ENCODE data around the gene HPS4.
A peak's percentile ranks its signal among the peaks of the same experiment; 100 is the strongest.

Gene HPS4

GRCh38 chr22:26463101-26463661, 20.4 kb downstream of the HPS4 start:
- peak; percentile 87 for DNase-seq

- no peak for DNase-seq
Measured at GRCh38 chr22:26462641-26463040, 20.9 kb downstream of the HPS4 start.

- DNase-seq, result no peak
Measured at GRCh38 chr22:26462051-26462450, 21.5 kb downstream of the HPS4 start.

DNA sequence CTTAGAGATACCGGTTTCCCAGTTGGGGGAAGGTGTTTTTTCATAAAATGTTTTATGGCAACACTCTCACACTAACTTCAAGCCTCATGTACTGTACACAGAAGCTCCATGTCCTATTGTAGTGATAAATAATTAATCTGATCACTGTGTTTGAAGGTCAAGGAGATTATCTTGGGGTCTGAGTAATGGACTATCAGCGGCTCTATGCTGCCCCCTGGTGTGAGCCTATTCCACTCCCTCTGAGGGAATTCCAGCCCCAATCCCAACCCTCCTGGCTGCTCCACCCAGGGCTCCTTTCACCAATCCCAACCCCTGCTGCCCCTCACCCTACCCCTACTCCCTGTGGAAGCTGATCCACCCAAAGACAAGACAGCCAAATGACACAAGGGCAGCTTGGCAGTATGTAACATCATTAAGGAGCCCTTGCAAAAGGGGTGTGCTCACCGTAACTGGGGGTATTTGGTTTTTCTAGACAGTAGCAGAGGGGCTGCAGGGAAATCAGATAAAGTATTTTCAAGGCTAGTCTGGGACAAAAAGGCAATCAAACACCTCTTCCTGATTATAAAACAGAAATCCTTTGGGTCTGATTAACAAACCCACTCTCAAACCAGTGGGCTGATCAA, 22.3 kb downstream of the HPS4 start:
- peak; percentile 80 for DNase-seq

- DNase-seq, result no peak
Measured at GRCh38 chr22:26460202-26460601, 23.4 kb downstream of the HPS4 start.

- no peak for DNase-seq
Measured at GRCh38 chr22:26457661-26458272, 25.8 kb downstream of the HPS4 start.

DNA sequence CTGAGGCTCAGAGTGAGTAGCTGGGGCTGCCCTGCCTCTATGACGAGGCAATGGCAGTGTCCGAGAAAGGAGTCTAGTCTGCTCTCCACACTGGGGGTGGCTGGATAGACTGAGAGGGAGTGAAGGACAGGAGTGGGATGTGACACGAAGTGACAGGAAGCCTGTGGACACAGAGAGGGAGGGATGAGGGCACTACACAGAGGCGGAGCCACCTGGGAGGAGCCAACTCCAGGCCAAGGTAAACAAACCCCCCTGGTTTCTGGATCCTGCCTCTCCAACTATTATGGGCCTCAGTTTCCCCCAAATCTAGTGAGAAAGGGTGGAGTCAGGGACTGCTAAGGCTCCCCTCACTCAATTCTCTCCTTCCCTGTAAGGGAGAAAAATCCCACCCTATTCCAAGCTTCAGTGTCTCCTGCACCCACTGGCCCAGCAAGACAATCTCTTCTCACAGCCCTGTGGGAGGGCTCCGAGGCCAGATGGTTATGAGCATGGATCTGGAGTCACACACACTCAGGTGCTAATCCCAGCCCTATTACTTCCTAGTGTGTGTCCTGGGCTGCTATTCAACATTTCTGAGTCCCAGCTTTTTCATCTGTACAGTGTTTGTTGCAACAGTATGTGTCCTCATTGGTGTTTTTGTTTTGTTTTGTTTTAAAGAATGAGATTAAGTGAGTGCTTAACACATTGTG, 29.6 kb downstream of the HPS4 start:
- no peak for DNase-seq

- DNase-seq, result no peak
Measured at GRCh38 chr22:26453216-26453615, 30.4 kb downstream of the HPS4 start.

- DNase-seq, result no peak
Measured at GRCh38 chr22:26452236-26453016, 31.2 kb downstream of the HPS4 start.

DNA sequence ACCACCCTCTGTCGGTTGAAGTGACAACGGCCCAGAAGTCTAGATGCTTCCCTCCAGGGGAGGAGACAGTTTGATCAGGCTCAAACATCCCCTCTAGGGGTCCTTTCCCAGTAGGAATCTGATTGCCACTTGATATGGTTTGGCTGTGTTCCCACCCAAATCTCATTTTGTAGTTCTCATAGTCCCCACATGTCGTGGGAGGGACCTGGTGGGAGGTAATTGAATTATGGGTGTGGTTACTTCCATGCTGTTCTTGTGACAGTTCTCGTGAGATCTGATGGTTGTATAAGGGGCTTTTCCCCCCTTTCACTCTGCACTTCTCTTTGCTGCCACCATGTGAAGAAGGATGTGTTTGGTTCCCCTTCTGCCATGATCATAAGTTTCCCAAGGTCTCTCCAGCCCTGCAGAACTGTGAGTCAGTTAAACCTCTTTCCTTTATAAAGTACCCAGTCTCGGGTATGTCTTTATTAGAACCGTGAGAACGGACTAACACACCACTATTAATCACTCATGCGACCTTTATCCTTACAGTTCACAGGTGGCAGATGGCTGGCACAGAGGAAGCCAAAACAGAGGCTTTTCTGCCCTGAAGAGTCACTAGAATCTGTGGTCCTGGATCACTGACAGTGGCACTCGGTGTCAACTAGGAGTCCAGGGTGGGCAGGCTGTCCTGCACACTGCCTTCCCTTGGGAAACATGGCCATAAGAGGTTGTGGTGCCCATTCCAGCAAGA, 33.0 kb downstream of the HPS4 start:
- no peak for DNase-seq

DNA sequence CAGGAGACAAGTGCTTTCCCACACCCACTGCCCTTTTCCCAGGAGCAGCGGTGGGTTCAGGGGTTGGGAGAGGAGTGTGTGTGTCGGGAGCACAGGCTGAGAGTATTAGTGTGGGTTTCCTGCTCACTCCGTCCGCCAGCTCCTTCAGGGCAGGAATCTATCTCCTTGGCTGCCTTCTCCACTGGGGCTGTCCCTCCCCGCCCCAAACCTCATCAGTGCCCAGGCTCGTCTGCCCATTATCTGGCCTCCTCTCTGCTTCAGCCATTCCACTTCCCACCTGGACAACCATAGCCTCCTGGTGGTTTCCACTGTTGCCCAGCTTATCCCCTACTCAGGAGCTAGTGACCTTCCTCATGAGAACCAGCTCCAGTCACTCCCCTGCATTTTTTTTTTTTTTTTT, 34.6 kb downstream of the HPS4 start:
- DNase-seq, result no peak

- DNase-seq, result no peak
Measured at GRCh38 chr22:26448334-26448733, 35.2 kb downstream of the HPS4 start.

DNA sequence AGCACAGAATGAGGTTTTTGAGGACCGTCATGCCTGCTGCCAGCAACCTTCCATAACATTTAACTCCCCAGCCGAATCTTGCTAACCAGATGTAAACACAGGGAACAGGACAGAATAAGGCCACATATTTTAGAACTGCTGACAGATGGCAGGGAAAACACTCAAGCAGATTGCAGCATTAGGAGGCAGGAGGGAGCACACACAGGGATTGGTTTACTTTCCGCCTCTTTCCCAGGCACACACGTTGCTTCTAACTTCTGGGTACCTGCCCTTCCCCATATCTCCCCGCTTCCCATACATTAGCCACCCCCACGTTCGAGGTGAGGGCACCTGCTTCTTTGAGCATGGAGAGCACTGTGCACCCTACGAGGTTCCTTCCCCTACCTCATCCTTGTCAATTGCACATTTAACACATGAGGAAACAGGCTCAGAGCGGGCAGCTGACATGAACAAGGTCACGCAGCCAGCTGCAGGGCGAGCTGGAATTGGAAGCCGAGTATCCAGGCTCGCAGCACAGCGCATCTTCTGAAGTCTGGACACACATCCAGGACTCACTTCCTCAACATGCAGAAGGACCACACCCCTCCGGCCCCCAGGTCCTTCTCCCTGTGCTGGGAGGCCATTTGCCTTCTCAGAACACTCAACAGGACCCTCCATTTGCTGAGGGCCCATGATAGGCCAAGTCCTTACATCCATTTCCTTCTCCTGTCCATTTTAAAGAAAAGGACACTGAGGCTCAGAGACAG, 35.8 kb downstream of the HPS4 start:
- DNase-seq, result no peak

GRCh38 chr22:26446808-26447515, 36.6 kb downstream of the HPS4 start:
- DNase-seq, result no peak

- no peak for DNase-seq
Measured at GRCh38 chr22:26445577-26446275, 37.9 kb downstream of the HPS4 start.

DNA sequence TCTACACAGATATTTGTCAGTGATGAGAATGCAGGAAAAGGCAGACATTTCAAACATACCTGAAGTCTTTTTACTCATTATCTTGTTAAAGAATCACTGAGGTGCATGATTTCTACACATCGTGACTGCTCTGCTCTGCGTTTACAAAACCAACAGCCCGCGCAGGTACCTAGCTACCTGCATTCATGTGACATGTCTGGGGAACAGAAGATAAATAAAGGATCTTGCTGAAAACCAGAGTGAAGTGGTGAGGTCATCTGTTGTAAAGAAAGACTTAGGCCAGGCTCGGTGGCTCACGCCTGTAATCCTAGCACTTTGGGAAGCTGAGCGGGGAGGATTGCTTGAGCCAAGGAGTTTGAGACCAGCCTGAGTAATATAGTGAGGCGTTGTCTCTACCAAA, 38.8 kb downstream of the HPS4 start:
- no peak for DNase-seq

DNA sequence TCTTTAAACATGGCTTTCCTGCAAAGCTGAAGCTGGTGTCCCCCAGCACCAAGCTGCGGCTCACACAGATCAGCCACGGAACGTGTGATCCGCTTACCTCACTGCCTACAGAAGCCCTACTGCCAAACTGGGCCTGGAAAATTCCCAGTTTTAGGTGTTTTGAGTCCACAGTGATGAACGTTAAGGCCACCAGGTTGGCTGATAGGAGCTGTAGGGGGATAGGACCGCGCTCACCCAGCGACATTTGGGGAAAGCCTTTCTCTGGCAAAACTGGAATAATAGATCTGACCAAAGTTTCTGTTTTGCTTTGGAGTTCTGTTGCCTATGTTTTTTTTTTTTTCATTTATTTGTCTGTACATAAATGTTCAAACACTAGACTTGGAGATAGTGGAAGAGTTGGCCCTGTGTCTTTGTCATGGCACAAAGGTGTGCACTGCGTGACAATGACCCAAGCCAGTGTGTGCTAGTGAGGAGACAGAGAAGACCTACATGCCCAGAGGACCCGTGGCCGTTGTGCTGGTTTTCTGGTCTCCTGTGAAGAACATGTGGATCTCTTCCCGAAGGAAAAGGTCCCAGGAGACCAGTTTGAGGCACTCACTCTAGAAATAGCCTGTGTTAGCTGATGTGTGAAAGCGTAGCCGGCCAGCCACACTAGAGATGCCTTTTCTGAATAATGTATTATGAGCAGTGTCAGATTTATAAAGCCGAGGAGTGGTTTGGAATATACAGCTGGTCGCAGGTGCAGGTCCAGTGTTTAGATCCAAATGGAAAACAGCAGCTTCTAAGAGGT, 39.5 kb downstream of the HPS4 start:
- peak; percentile 54 for DNase-seq

DNA sequence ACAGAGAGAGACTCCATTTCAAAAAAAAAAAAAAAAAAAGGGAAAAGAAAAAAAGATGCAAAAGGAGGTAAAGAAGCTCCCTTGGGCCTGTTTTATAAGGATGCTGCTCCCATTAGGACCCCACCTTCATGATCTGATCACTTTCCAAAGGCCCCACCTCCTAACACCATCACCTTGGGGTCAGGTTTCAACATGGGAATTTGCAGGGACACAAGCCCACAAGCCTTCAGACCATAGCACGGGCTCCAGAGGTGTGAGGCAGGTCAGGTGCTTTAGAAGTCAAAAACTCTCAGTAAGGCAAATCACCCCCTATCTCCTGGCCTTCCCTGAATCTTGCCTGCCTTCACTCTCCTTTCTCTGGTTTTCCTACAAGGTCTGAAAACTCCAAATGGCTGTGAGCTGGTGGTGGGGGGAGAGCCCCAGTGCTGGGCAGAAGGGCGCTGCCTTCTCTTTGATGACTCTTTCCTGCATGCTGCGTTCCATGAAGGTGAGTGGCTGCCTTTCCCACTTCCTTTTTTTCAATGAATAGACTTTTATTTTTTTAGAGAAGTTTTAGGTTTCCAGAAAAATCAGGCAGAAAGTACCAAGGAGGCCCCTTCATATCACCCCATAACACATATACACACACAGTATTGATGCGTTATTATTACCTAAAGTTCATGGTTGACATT, 41.4 kb downstream of the HPS4 start:
- DNase-seq, result no peak

- DNase-seq, result no peak
Measured at GRCh38 chr22:26439559-26439958, 44.0 kb downstream of the HPS4 start.

All from retina (tissue), 1 donor.